HEK293 (cell line): ENCODE results near the gene EFNA2.

Experiments
- CTCF ChIP-seq: fragments of 450-650 bp; formaldehyde crosslinking; IDR thresholded peaks from 2 replicates; pipeline ENCODE4 v1.5.1; 2016; ENCODE audit warnings: missing biosample characterization, missing genetic modification characterization
- KLF8 ChIP-seq: fragments of 450-650 bp; formaldehyde crosslinking; IDR thresholded peaks from 2 replicates; pipeline ENCODE4 v1.5.1; 2016; ENCODE audit warnings: missing biosample characterization, missing genetic modification characterization
- TRIM28 ChIP-seq: IDR thresholded peaks from 2 replicates; pipeline ENCODE4 v1.6.1; 2011; ENCODE audit warnings: low read length, control low read depth, borderline replicate concordance
- ZBTB10 ChIP-seq: fragments of 450-650 bp; formaldehyde crosslinking; IDR thresholded peaks from 2 replicates; pipeline ENCODE4 v1.5.1; 2016; ENCODE audit warnings: missing biosample characterization, missing genetic modification characterization
- ZBTB49 ChIP-seq: fragments of 450-650 bp; formaldehyde crosslinking; IDR thresholded peaks from 2 replicates; pipeline ENCODE4 v1.5.1; 2016; ENCODE audit warnings: missing biosample characterization, missing genetic modification characterization, low read depth
- ZNF133 ChIP-seq: fragments of 450-650 bp; formaldehyde crosslinking; IDR thresholded peaks from 2 replicates; pipeline ENCODE4 v1.5.1; 2016; ENCODE audit warnings: missing biosample characterization, missing genetic modification characterization
- ZNF18 ChIP-seq: fragments of 450-650 bp; formaldehyde crosslinking; IDR thresholded peaks from 2 replicates; pipeline ENCODE4 v1.5.1; 2016; ENCODE audit warnings: missing biosample characterization, missing genetic modification characterization
- ZNF214 ChIP-seq: fragments of 450-650 bp; formaldehyde crosslinking; IDR thresholded peaks from 2 replicates; pipeline ENCODE4 v1.5.1; 2017; ENCODE audit warnings: missing biosample characterization, mild to moderate bottlenecking, missing genetic modification characterization, borderline replicate concordance
- ZNF311 ChIP-seq: fragments of 450-650 bp; formaldehyde crosslinking; IDR thresholded peaks from 2 replicates; pipeline ENCODE4 v1.5.1; 2017; ENCODE audit warnings: missing biosample characterization, missing genetic modification characterization, borderline replicate concordance
- ZNF548 ChIP-seq: fragments of 450-650 bp; formaldehyde crosslinking; IDR thresholded peaks from 2 replicates; pipeline ENCODE4 v1.5.1; 2016; ENCODE audit warnings: missing biosample characterization, missing genetic modification characterization

- TF ChIP-seq ZNF18 (no peak), CTCF (no peak), ZNF133 (tag by site-specific recombination) (no peak), TRIM28 (no peak), ZBTB10 (tag by site-specific recombination) (no peak), ZNF214 (tag by site-specific recombination) (no peak), KLF8 (tag by site-specific recombination) (no peak), ZBTB49 (tag by site-specific recombination) (no peak), ZNF311 (tag by site-specific recombination) (no peak), ZNF548 (tag by site-specific recombination) (no peak)
Observed at GRCh38 chr19:1247748-1248138, 37.9 kb upstream of the EFNA2 start.
